ENCODE data around the gene KRT36.

- TF ChIP-seq POLR2AphosphoS5 (IDR thresholded peaks at IDR 0.05) (no peak), CTCF (IDR thresholded peaks at IDR 0.05) (no peak)
These were observed 47.3 kb upstream of the KRT36 start for GRCh38 chr17:41536741-41537613.

Measured in transverse colon (tissue), 4 donors.